Brain pericyte (primary cell): Measurements from ENCODE around the gene FOXA1.
"Not testable (repeated sequence)": the region's sequence is repeated elsewhere in the genome, so short reads cannot be mapped to it uniquely, and the experiment has no call there.

Experiments used
- DNase-seq: peaks from one replicate; pipeline ENCODE4 v3.0.0-alpha.2; 2012; ENCODE audit warnings: low read depth, low spot score

The FOXA1 gene

GRCh38 chr14:37558740-37559139 is 36.3 kb downstream of the FOXA1 start:
- DNase-seq: no peak

- not testable (repeated sequence) for DNase-seq
Measured at GRCh38 chr14:37555596-37555995, 39.5 kb downstream of the FOXA1 start.

GRCh38 chr14:37553935-37554550 is 41.0 kb downstream of the FOXA1 start:
- DNase-seq: no peak

- no peak for DNase-seq
Measured at GRCh38 chr14:37551119-37551518, 43.9 kb downstream of the FOXA1 start.

- DNase-seq: peak; percentile 18
Measured at GRCh38 chr14:37550511-37550910, 44.5 kb downstream of the FOXA1 start.

GRCh38 chr14:37546621-37547447 is 48.2 kb downstream of the FOXA1 start:
- no peak for DNase-seq

GRCh38 chr14:37545174-37545573 is 49.9 kb downstream of the FOXA1 start:
- no peak for DNase-seq

- DNase-seq: no peak
Measured at GRCh38 chr14:37544407-37544806, 50.6 kb downstream of the FOXA1 start.

- no peak for DNase-seq
Measured at GRCh38 chr14:37539992-37540391, 55.1 kb downstream of the FOXA1 start.
